Stimulated activated CD4-positive, alpha-beta T cell treated with anti-CD3 and anti-CD28 coated beads, Interleukin-12 subunit alpha, Interleukin-12 subunit beta, amount 100 ng/mL, for 24 hours (primary cell): ENCODE results near the gene SLC38A3.
"Not testable (repeated sequence)": the region's sequence is repeated elsewhere in the genome, so short reads cannot be mapped to it uniquely, and the experiment has no call there.

Experiments used
- DNase-seq, 2 experiments: peaks; one replicate each; pipeline ENCODE4 v3.0.0-alpha.2; 2020; ENCODE audit warnings: low read depth in 2 of 2

Gene SLC38A3

GRCh38 chr3:50210510-50211367 lies 5.7 kb downstream of the SLC38A3 start:
- no peak for DNase-seq

DNA sequence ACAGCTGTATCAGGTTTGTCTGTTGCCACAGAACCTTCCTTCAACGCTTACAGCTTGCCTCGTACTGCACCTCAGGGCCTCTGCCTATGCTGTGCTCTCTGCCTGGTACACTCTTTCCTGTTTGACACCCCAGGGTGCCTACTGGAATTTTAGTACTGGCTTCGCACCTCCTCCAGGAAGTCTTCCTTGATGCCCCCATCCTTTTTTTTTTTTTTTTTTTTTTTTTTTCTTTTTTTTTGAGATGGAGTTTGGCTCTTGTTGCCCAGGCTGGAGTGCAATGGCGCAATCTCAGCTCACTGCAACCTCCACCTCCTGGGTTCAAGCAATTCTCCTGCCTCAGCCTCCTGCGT lies 6.3 kb downstream of the SLC38A3 start:
- not testable (repeated sequence) for DNase-seq

- DNase-seq: no peak
These were observed 6.9 kb downstream of the SLC38A3 start for GRCh38 chr3:50211930-50212329.

DNA sequence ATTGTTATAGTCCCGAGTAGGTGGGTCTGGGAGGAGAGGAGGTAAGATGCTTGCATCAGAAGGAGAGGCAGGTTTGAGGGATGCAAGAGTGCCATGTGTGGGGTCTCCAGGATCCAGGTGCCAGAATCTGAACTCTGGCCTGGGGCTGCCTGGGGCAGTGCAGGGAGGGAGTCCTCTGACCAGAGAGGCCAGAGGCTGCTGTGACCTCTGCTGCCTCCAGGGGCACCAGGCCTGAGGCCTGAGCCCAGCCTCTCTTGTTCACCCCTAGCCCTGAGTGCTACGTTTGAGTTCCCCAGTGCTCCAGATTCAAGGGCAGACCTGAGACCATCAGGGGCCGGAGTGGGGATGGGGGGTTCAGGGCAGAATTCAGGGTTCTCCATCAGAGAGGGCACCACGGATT lies 7.4 kb downstream of the SLC38A3 start:
- DNase-seq: no peak

DNA sequence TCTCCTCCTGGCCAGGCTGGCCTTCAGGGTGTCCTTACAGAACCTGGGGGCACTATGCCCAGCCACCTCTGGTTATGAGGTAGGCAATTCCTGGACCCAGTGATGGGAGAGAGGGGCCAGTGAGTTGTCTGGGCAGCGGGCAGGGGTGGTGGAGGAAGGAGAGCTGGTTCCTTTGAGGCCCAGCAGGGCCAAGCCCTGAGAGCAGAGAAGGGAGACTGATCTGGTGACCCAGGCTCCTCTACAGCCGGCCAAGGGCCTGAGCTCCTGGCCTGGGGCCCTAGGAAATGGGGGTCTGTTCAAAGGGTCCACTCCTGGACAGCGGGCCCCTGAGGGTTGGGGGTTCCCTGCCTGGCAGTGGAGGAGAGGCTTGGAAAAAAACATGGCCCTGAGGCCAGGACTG lies 7.9 kb downstream of the SLC38A3 start:
- no peak for DNase-seq

DNA sequence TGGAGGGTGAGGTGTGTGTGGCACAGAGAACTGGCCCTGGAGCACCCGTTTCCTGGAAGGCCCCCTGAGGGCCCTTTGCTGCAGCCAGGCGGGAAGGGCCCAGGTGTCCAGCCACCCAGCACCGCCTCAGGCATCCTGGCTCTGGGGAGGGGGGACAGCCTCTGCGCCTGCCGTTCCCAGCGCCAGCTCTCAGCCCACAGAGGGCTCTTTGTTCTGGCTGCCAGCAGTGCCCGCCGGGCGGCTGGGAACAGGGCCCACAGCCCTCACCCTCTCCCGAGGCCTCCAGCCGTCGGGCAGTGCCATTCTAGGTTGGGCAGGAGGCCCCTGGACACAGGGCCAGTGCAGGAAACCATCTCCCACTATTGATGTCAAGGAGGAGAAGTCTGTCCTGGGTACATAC lies 8.3 kb downstream of the SLC38A3 start:
- no peak for DNase-seq

- no peak for DNase-seq
These were observed 9.8 kb downstream of the SLC38A3 start for GRCh38 chr3:50214824-50215223.

DNA sequence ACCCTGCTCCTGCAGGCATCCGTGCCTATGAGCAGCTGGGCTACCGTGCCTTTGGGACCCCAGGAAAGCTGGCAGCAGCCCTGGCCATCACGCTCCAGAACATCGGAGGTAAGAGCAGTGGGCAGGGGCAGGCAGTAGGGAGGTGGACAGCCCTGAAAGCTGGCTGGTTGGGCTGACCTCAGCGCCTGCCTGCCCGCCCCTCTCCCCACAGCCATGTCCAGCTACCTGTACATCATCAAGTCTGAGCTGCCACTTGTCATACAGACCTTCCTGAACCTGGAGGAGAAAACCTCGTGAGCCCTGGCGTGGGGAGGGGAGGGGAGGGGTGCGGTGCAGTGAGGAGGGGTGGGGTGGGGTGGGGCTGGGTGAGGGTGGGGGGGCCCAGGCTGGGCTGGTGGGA lies 10.5 kb downstream of the SLC38A3 start:
- no peak for DNase-seq

DNA sequence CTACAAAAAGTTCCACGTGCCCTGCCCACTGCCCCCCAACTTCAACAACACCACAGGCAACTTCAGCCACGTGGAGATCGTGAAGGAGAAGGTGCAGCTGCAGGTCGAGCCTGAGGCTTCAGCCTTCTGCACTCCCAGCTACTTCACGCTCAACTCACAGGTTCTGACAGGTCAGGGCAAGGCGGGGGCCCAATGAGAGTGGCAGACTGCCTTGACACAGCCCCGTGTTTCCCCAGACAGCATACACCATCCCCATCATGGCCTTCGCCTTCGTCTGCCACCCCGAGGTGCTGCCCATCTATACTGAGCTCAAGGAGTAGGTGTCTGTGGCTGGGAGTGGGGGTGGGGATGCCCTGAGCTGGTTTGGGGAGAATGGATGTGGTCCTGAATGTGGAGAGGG lies 12.6 kb downstream of the SLC38A3 start:
- no peak for DNase-seq

DNA sequence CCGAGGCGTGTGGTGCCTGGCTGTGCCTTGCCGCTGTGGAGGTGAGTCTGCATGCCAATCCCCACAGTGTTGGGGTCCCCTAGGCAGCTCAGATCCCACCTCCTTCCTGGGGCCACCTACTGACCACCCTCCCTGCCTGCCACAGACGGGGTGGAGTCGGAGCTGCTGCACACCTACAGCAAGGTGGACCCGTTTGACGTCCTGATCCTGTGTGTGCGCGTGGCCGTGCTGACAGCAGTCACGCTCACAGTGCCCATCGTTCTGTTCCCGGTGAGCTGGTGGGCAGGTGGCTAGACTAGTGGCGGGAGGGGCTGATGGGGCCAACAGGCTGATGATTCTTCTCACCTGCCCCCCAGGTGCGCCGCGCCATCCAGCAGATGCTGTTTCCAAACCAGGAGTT lies 13.4 kb downstream of the SLC38A3 start:
- no peak for DNase-seq

DNA sequence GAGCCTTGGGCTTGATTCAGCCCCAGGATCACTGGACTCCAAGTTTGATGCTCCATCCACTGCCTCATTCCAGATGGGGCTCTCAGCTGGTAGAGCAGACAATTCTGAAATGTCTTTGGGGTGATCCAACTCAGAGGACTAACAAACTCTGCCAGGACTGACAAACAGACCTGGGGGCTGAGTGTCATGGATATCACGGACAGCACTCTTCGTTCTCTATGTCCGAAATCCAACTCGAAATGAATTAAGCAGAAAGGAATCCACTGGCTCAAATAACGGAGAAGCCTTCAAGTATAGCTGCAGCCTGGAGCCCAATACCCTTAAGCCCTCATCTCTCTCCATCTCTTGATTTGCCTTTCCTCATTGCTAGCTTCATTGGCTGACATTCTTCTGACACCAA lies 14.2 kb downstream of the SLC38A3 start:
- no peak for DNase-seq

- no peak for DNase-seq
These were observed 15.0 kb downstream of the SLC38A3 start for GRCh38 chr3:50220109-50220508.

DNA sequence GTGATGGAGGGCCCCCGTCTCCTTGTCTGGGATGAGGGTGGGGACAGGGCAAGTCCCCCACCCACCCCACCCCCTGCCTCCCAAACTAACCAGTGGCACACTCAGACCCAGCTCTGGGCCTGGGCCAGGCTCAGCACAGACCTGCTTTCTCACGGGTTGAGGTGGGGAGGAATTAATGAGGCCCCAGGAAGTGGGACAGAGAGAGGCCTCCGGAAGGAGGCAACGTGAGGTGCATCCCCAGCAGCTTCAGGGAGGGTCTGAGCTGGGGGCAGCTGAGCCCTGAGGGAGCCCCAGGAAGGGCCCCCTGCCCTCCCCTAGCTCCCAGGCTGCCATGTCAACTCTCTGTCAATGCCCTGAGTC lies 16.0 kb downstream of the SLC38A3 start:
- no peak for DNase-seq

- DNase-seq: no peak
These were observed 16.5 kb downstream of the SLC38A3 start for GRCh38 chr3:50221411-50222168.

GRCh38 chr3:50222169-50222528 lies 17.1 kb downstream of the SLC38A3 start:
- DNase-seq: no peak

GRCh38 chr3:50224639-50225038 lies 19.6 kb downstream of the SLC38A3 start:
- DNase-seq: no peak

DNA sequence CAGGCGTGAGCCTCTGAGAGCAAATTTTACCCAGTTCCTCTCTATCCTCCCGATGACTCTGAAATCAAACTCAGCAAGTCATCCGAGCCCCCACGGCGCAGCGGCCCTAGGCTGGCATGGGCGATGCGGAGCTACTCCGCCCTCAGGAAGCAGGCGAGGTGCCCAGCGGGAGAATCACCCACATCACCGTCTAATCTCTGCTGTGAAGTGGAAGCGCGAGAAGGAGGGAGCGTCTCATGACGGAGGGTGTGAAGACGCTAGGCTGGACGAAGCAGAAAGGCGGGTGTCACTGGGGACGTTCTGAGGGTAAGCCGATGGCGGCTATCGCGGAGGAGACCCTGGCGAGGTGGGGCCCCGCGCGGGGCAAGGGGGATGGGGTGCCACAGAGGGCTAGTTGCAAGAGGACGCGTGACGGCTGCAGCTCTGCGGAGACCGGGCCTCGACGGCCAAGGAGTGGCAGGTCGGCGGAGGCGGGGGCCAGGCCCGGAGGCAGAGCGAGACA lies 21.9 kb downstream of the SLC38A3 start:
- no peak for DNase-seq

DNA sequence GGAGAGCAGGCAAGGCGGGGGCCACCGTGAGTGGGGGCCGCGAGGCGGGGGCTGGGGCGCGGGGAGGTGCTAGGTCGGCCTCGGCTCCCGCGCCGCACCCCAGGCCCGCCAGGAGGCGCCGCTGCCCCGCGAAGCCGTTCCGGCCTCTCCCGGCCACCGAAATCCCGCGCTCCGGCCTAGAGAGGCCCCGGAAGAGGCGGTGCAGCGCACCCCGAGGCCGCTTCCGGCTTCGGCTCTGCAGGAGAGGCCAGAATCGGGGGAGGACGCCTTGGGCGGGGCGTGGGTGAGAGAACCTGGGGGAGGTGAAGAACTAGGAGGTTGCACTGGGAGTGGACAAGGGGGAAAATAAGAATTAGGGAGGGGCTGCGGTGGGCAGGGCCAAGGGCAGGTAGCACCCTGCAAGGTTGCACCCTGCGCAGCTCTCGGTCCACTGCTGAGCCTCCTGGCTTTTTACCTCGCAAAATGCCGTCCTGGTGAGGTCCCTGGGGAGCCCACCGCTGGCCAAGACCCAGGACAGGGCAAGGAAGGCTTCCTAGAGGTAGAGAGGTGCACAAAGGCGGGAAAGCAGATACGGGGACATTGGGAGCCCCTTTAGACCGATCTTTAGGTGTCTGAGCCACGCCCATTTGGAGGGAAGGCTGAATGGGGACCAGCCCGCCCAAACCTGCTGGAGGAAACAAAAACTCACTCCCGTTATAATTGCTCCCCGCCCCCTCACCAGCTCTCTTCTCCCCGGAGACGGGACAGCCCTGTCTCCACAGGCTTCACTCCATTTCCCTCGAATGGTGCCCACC lies 22.5 kb downstream of the SLC38A3 start:
- DNase-seq: peak; percentile 78 to 87

DNA sequence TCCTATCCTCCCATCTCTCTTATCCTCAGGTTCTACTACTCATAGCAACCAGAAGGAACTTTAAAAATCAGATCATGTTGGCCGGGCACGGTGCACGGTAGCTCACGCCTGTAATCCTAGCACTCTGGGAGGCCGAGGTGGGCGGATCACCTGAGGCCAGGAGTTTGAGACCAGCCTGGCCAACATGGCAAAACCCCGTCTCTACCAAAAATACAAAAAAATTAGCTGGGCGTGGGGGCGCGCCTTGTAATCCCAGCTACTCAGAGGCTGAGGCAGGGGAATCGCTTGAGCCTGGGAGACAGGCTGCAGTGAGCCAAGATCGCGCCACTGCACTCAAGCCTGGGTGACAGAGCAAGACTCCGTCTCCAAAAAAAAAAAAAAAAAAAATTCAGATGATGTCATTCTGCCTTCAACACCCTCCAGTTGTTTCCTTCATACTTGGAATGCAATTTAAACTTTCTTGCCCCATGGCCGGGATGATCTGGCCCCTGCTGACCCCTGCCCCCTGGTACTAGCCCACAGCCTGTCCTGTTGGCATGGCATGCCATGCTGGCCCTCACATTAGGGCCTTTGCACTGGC lies 23.2 kb downstream of the SLC38A3 start:
- DNase-seq: not testable (repeated sequence)

- no peak for DNase-seq
These were observed 24.4 kb downstream of the SLC38A3 start for GRCh38 chr3:50229490-50229889.

DNA sequence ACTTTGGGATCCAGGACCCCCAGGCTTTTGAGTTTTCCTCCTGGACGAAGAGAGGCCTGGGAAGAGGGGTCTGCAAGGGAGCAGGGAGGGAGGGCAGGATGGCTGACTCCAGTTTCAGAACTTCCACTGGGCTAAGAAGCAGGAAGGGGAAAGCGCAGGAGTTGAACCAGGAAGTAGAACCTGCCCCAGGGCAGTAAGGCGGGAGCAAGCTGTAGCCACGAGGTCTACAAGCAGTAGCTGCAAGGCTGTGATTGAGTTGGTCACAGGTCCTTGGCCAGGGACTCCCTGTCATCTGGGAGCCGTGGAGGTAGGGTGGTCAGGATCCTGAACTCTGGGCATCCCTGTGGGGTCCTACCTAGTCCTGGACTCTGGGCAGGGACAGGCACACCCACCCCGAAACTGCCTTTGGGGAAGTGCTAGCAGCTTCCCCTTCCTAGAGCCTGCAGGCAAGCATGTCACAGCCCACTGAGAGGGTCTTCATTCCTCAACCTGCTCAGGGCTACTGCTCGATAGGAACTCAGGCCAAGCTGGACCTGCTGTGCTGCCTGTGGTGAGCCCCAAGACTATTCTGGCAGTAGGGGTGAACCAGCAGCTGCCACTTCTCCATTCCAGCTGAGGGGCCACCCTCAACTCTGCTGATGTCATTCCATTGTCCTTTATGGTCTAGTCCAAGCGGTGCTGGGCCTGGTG lies 25.2 kb downstream of the SLC38A3 start:
- no peak for DNase-seq

DNA sequence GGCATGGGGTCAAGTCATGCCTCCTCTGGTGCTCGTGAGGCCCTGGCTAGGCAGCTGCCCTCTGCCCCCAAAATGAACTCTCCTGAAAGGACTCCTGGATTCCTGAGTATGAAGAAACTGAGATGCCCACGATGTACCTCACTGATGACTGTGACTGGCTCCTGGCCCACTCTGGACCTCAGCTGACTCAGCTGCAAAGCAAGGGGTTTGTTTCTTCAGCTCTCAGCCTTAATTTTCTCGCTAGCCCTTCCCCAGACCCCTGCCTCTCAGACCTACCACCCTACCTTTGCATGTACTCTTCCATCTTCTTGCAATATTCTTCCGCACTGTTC lies 25.7 kb downstream of the SLC38A3 start:
- no peak for DNase-seq
